Fibroblast of villous mesenchyme (primary cell): Measurements from ENCODE around the gene LILRA6. TPM values are rescaled to one million over a fixed set of nuclear protein-coding genes. Genes with fewer than 3 reads are reported as not detected.

Source experiments
- DNase-seq: peaks from one replicate; pipeline ENCODE4 v3.0.0-alpha.2; 2010; ENCODE audit warnings: low read depth
- H3K4me3 ChIP-seq: 2 replicates; pipeline ENCODE4 v1.5.1; 2011; ENCODE audit warnings: low read depth, mild to moderate bottlenecking, low read length
- total RNA-seq: library from RNA; depleted of rRNA; stranded (reverse); fragments of >200 nt; gene quantifications from 2 replicates; pipeline ENCODE4 v1.2.3, GENCODE V29; 2012
- TF ChIP-seq, protein P1 (sequence below): IDR thresholded peaks from 2 replicates; pipeline ENCODE4 v1.5.1; 2012; ENCODE audit warnings: low read depth, mild to moderate bottlenecking, low read length; ENCODE audit not compliant: insufficient read depth

LILRA6 gene
- total RNA-seq, 1 donor = not detected

DNA sequence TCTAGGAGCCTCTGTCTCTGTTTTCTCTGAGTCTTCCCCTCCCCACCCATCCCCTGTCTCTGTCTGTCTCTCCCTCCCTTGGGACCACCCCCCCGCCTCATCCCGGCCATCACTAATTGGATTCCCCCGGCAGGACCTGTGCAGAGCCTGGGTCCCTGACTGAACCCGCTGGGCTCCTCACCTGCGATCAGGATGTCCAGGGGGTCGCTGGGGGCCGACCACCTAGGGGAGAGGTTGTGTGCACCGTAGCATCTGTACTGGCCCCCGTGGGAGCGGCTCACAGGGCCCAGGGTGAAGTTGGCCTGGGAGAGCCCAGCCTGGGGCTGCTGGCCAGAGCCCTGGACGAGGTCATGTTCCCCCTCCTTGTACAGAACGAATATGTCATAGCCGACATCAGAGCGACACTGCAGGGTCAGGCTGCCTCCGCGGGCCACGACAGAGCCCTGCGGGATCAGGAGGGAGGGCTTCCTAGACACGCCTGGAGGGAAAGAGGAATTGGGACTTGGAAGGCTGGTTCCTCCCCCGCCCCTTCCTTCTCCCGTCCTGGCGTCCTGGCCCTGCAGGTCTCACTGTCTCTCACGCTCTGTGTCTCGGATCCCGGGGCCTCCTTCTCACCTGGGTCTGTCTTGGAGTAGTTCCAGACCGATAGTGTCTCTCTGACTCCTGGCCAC, 12.7 kb upstream of the LILRA6 start:
- DNase-seq = no peak
- no peak overlapping the region for H3K4me3 ChIP-seq
- TF ChIP-seq, protein P1, sequence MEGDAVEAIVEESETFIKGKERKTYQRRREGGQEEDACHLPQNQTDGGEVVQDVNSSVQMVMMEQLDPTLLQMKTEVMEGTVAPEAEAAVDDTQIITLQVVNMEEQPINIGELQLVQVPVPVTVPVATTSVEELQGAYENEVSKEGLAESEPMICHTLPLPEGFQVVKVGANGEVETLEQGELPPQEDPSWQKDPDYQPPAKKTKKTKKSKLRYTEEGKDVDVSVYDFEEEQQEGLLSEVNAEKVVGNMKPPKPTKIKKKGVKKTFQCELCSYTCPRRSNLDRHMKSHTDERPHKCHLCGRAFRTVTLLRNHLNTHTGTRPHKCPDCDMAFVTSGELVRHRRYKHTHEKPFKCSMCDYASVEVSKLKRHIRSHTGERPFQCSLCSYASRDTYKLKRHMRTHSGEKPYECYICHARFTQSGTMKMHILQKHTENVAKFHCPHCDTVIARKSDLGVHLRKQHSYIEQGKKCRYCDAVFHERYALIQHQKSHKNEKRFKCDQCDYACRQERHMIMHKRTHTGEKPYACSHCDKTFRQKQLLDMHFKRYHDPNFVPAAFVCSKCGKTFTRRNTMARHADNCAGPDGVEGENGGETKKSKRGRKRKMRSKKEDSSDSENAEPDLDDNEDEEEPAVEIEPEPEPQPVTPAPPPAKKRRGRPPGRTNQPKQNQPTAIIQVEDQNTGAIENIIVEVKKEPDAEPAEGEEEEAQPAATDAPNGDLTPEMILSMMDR = no peak

GRCh38 chr19:54254195-54254906, 11.8 kb upstream of the LILRA6 start:
- DNase-seq = no peak
- H3K4me3 ChIP-seq = no peak overlapping the region
- TF ChIP-seq, protein P1 = no peak

DNA sequence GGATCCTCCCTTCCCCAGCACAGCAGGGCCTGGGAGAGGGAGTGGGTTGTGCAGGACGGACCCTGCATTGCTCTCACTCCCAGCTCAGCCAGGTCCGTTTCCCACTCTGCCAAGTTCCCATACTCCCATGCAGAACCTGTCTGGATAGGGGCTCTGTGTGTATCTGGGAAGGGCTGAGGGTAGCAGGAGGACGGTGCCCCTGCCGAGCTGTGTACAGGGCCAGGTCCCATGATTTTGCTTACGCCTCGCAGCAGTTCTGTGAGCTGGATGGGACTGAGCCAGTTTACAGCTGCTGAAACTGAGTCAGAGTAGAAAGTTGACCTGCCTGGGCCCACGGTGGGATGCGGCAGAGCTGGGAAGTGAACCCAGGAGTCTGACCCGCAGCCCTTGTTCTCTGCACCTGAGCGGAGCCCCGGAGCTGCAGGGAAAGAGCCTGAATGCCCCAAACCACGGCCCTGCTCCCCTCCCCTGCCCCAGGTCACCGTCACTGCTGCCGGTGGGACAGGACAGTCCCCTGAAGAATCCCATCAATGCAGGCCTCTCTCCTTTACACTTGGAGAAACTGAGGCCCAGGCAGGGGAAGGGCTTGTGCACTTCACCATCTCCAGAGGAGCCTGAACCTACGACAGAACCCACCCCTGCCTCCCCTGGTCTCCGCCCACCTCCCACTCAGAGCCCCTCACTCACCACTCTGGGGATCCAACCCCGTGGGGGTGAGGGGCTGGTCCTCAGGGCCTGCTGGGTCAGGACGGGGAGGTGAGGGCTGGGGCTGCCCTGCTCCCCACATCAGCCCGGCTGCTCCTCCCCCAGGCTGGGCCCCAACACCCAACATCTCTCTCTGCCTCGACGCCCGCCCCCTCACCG, 11.0 kb upstream of the LILRA6 start:
- TF ChIP-seq, protein P1 = no peak
- no peak overlapping the region for H3K4me3 ChIP-seq
- no peak for DNase-seq

- no peak overlapping the region for H3K4me3 ChIP-seq
Measured at GRCh38 chr19:54252845-54253244, 10.3 kb upstream of the LILRA6 start.

GRCh38 chr19:54252243-54252642, 9.7 kb upstream of the LILRA6 start:
- no peak overlapping the region for H3K4me3 ChIP-seq
- TF ChIP-seq, protein P1 = no peak
- DNase-seq = no peak

More at GRCh38 chr19:54252845-54253244, 10.3 kb upstream of the LILRA6 start:
- no peak for DNase-seq
- TF ChIP-seq, protein P1 = no peak

DNA sequence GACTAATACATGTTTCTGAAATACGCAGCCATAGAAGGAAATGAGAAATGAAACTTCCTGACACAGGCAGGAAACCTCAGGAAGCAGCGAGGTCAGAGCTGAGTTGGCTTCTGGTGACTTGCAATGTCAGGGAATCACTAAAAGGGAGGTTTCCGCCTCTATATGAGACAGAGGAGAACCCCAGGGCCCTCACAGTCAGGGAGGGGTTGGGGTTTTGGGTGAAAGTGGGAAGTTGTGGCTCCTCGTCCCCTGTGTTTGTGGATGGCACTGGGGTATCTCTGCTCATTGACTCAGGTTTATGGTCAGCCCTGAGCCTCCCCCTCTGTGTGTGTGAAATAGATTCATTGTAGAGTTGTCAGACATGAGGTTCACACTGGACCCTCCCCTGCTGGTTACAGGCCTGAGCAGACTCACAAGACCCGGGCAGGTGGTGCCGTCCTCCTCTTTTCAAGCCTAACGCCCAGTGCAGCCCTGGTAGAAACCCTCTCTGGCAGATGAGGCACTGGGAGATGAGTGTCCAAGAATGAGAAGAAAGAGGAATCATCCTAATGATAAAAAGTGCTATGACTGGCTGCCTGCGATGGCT, 5.5 kb upstream of the LILRA6 start:
- no peak overlapping the region for H3K4me3 ChIP-seq
- DNase-seq = no peak
- TF ChIP-seq, protein P1 = no peak
